ENCODE data around the gene LRTM2.

The LRTM2 gene

GRCh38 chr12:1798641-1799020 is 21.7 kb upstream of the LRTM2 start:
- DNase-seq: no peak

GRCh38 chr12:1799051-1799881 is 21.1 kb upstream of the LRTM2 start:
- no peak for DNase-seq

GRCh38 chr12:1799882-1800400 is 20.4 kb upstream of the LRTM2 start:
- no peak for DNase-seq

- DNase-seq: no peak
Measured at GRCh38 chr12:1800401-1801302, 19.7 kb upstream of the LRTM2 start.

- no peak for DNase-seq
Measured at GRCh38 chr12:1801303-1801975, 18.9 kb upstream of the LRTM2 start.

- DNase-seq: no peak
Measured at GRCh38 chr12:1803736-1804135, 16.6 kb upstream of the LRTM2 start.

- peak; percentile 64 for DNase-seq
Measured at GRCh38 chr12:1804545-1805332, 15.6 kb upstream of the LRTM2 start.

GRCh38 chr12:1805441-1806081 is 14.8 kb upstream of the LRTM2 start:
- DNase-seq: no peak

- no peak for DNase-seq
Measured at GRCh38 chr12:1806301-1807086, 13.9 kb upstream of the LRTM2 start.

- no peak for DNase-seq
Measured at GRCh38 chr12:1807087-1807860, 13.1 kb upstream of the LRTM2 start.

GRCh38 chr12:1808036-1808797 is 12.1 kb upstream of the LRTM2 start:
- DNase-seq: no peak

GRCh38 chr12:1808798-1809480 is 11.4 kb upstream of the LRTM2 start:
- no peak for DNase-seq

- no peak for DNase-seq
Measured at GRCh38 chr12:1809591-1810190, 10.7 kb upstream of the LRTM2 start.

- no peak for DNase-seq
Measured at GRCh38 chr12:1810201-1810930, 10.0 kb upstream of the LRTM2 start.

GRCh38 chr12:1810931-1811280 is 9.5 kb upstream of the LRTM2 start:
- DNase-seq: no peak

GRCh38 chr12:1811281-1811947 is 9.0 kb upstream of the LRTM2 start:
- no peak for DNase-seq

- no peak for DNase-seq
Measured at GRCh38 chr12:1811948-1812291, 8.4 kb upstream of the LRTM2 start.

Measured in amniotic stem cell (primary cell).